GM21360 (cell line): ENCODE data around the gene SLC30A10.
"Not testable (repeated sequence)": the region's sequence is repeated elsewhere in the genome, so short reads cannot be mapped to it uniquely, and the experiment has no call there.

ENCODE experiments used
- ATAC-seq: cut with Tn5 transposase; IDR thresholded peaks from one replicate; pipeline ENCODE4 v1.9.1; 2021; ENCODE audit warnings: mild to moderate bottlenecking, moderate library complexity; ENCODE audit not compliant: unreplicated experiment

SLC30A10 gene

DNA sequence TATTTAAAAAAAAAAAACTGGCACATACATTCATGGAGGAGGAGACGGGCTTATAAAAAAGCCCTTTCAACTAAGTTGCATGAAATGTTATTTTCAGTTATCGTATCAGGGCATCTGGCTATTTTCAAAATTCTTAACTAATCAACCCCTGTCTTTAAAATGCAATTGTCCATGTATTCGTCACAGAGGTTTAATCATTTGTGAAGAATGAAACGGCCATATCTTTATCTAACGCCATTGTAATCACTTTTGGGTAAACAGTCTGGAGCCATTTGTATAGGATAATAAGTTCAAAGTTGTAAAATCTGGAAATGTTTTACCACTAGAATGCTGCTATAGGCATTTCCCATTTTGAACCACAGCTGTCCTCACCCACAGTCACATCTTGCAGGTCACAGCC, 30.4 kb downstream of the SLC30A10 start:
- no peak for ATAC-seq

DNA sequence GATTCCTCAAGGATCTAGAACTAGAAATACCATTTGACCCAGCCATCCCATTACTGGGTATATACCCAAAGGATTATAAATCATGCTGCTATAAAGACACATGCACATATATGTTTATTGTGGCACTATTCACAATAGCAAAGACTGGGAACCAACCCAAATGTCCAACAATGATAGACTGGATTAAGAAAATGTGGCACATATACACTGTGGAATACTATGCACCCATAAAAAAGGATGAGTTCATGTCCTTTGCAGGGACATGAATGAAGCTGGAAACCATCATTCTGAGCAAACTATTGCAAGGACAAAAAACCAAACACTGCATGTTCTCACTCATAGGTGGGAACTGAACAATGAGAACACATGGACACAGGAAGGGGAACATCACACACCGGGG, 36.1 kb downstream of the SLC30A10 start:
- not testable (repeated sequence) for ATAC-seq

DNA sequence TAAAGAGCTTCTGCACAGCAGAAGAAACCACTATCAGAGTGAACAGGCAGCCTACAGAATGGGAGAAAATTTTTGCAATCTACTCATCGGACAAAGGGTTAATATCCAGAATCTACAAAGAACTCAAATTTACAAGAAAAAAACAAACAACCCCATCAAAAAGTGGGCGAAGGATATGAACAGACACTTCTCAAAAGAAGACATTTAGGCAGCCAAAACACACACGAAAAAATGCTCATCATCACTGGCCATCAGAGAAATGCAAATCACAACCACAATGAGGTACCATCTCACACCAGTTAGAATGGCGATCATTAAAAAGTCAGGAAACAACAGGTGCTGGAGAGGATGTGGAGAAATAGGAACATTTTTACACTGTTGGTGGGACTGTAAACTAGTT, 36.5 kb downstream of the SLC30A10 start:
- ATAC-seq, result not testable (repeated sequence)

DNA sequence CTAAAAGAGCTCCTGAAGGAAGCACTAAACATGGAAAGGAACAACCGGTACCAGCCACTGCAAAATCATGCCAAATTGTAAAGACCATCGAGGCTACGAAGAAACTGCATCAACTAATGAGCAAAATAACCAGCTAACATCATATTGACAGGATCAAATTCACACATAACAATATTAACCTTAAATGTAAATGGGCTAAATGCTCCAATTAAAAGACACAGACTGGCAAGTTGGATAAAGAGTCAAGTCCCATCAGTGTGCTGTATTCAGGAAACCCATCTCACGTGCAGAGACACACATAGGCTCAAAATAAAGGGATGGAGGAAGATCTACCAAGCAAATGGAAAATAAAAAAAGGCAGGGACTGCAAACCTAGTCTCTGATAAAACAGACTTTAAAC, 39.7 kb downstream of the SLC30A10 start:
- not testable (repeated sequence) for ATAC-seq

DNA sequence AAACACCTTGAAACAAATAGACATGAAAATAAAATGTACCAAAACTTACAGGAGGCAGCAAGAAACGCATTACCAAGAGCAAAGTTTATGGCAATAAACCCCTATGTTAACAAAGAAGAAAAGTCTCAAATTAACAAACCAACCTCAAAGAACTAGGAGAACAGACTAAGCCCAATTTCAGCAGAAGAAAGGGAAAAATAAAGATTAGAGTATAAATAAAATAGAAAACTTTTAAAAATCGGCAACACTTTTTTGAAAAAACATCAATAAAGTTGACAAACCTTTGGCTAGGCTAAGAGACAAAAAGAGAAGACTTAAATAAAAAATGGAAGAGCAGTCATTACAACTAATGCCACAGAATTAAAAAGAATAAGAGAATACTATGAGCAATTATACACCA, 42.7 kb downstream of the SLC30A10 start:
- ATAC-seq, result no peak

DNA sequence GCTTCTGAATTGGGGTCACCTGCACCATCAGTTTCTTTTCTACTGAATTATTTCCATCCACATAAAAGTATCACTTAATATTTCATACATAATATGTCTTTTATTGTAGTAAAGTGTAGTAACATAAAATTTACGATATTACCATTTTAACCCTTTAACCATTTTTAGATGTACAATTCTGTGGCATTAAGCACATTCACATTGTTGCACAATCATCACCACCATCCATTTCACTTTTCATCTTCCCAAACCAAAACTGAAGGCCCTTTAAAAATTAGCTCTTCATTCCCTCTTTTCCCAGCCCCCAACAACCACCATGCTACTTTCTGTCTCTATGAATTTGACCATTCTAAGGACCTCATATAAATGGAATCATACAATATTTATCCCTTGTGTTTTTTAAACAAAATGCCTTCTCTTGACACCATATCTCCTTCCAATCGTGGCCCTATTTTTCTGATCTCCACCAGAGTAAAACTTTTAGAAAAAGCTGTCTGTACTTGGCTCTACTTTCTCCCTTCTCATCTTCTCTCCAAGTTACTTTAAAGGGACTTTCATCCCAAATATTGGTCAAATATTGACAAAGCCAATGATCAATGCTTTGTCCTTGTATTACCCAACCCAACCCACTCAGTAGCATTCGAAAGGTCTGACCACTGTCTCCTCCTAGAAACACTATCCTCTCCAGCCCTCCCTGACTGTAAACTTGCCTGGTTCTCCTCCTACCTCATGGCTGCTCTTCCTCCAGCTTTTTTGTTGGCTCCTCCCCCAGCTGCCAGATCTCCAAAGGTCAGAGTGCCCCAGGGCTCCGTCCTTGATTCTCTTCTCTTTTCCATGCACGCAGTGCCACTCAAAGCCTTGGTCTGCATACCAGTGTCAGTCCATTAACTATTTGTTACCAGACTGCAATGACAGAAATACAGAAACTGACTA, 44.7 kb downstream of the SLC30A10 start:
- no peak for ATAC-seq

DNA sequence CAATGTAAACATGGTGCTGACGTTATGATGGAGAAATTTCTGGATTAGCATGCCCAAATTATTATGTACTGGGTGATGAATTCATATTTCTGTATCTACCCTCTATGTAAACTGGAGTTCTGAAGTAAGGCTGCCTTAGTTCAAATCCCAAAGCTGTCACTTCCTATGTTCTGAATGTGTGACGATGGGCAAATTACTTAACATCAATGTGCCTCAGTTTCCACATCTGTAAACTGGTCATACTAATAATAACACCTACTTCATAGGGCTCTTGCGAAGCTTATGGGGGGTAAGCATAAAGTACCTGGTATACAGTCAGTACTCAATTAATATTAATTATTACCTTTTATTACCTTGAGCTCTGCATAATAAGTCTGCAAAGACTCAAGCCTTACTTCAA, 45.6 kb downstream of the SLC30A10 start:
- no peak for ATAC-seq

DNA sequence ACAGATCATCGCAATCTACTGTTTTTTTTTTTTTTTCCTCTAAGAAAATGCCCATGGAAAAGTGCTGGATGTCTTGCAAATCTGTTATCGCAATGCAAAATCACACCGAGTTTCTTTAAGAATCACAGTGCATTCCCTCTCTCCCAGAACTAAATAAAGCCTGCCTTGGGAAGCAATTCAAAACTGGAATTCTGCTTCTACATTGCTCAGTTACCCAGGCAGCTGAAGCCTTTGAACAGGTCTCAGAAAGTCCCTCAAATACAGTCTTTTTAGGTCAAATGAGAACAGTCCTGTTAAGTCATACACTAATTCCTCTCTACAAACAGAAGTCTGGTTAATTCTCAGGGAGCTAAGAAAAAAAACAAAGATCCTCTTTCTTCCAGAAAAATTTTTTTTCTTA, 46.3 kb downstream of the SLC30A10 start:
- ATAC-seq, result no peak

DNA sequence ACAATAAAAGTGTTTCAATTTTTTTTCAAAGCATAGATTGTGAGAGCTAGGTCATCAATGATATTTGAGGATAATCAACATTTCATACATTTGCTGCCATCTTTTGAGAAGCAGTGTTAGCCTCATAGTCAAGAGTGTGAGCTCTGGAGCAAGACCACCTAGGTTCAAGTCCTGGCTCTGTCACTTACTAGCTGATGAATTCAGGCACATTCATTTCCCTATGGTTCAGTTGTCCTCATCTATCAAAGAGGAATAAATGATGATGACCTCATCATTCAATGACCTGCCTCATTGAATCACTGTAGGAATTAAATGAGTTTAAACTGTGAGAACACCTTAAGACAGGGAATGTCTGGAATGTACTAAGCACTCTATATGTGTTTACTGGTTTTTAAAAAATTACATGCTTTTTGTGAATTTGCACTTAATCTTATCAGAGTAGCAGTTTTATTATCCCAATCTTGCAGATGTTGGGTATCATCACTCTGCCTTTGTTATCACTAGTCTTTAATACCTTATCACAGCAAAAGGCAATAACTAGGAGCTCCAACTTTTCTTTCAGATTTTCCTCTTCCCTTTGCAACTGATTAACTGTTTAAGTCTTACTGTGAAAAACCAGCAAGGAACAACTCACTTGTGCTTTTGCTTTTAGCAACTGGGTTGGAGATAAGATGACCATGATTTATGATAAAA, 47.4 kb downstream of the SLC30A10 start:
- ATAC-seq, result no peak

DNA sequence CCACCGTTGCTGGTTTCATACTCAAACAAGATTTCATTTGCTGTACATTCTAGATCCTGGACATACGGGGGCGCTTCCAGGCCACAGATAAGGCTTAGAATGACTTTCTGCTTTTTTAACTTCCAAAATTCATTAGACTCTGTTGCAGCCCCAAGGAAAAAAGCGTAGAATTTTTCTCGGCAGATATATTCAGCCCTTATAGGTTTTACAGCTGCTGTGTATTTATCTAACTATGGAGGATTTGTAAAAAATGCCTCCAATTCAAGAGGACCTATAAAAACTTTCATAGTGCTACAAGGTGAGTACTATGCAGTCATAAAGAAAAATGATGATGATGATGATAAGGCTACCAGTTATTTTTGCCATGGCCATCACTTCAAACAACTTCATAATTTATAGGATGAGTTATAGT, 51.6 kb downstream of the SLC30A10 start:
- ATAC-seq, result no peak

DNA sequence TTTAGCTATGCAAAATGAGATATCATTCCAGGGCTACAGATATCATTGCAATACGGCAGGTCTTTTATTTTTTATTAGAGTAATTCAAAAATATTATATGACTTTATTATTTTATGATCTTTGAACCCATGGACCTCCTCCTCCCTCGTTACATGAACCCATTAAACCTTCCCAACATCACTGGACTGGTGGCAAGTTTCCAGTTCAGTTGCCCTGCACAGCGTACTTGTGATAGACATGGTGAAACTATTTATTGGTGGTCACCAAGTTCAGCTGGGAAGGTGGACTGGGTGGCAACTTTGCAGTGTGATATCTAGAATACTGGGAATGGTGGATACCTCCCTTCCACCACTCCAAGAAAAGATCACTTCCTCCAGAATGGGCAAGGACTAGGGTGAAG, 52.5 kb downstream of the SLC30A10 start:
- ATAC-seq, result no peak

DNA sequence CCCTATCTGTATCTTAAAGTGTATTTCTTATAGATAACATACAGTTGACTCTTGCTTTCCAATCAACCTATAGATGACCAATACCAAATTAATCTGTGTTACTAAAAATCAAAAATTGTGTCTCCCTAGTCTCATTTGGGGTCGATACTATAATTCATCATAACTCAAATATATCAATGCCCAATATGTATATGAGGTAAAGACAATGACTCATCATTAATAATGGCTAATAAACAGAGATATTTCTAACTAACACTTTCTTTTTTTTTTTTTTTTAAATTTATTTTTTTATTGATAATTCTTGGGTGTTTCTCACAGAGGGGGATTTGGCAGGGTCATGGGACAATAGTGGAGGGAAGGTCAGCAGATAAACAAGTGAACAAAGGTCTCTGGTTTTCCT, 55.8 kb downstream of the SLC30A10 start:
- not testable (repeated sequence) for ATAC-seq

DNA sequence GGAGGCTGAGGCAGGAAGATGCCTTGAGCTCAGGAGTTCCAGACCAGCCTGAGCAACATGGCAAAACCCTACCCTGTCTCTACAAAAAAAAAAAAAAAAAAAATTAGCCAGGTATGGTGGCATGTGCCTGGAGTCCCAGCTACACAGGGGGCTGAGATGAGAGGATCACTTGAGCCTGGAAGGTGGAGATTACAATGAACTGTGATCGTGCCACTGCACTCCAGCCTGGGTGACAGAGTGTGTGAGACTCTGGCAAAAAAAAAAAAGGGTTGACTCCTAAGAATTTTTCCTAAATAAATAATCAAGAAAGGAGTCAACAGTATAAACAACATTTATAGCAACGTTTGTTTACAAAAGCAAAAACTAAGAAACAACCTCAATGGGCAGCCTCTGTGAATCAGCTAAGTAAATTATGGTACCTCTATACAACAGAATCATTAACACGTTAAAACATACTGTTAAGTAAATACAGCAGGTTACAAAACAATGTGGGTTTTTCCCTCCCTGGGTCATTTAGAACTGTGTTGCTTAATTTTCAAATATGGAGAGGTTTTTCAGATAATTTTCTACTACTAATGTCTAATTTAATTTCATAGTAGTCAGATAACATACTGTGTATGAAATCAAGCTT, 56.8 kb downstream of the SLC30A10 start:
- ATAC-seq, result no peak

DNA sequence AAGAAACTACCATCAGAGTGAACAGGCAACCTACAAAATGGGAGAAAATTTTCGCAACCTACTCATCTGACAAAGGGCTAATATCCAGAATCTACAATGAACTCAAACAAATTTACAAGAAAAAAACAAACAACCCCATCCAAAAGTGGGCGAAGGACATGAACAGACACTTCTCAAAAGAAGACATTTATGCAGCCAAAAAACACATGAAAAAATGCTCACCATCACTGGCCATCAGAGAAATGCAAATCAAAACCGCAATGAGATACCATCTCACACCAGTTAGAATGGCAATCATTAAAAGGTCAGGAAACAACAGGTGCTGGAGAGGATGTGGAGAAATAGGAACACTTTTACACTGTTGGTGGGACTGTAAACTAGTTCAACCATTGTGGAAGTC, 59.7 kb downstream of the SLC30A10 start:
- not testable (repeated sequence) for ATAC-seq
